Tibial artery (tissue), 4 donors: ENCODE measurements around the gene HSPB2.

Source experiments
- DNase-seq, 2 donors: peaks; one replicate each; pipeline ENCODE4 v3.0.0-alpha.2; 2019
- H3K27ac ChIP-seq, 2 donors: fragments of 200-600 bp; sonication (generic) in 1 of 2; 1 replicate in 1 of 2; 2 replicates in 1 of 2; pipeline ENCODE4 v1.5.1; 2018 to 2019; ENCODE audit warnings: mild to moderate bottlenecking in 1 of 2
- H3K27me3 ChIP-seq, 2 donors: fragments of 200-600 bp; sonication (generic) in 1 of 2; one replicate each; pipeline versions ENCODE4 v1.5.1 to v1.6.0; 2016 to 2019
- H3K36me3 ChIP-seq, 3 donors: fragments of 200-600 bp; sonication (generic) in 2 of 3; one replicate each; pipeline ENCODE4 v1.5.1; 2016 to 2019; ENCODE audit warnings: mild to moderate bottlenecking in 2 of 3
- H3K4me1 ChIP-seq, 4 donors: fragments of 200-600 bp; sonication (generic) in 2 of 4; 1 replicate in 3 of 4; 2 replicates in 1 of 4; pipeline ENCODE4 v1.5.1; 2016 to 2019
- H3K4me3 ChIP-seq, 2 donors: fragments of 200-600 bp; sonication (generic) in 1 of 2; 1 replicate in 1 of 2; 2 replicates in 1 of 2; pipeline ENCODE4 v1.5.1; 2018 to 2019; ENCODE audit warnings: mild to moderate bottlenecking in 2 of 2
- H3K9me3 ChIP-seq, 3 donors: fragments of 200-600 bp; sonication (generic) in 1 of 3; one replicate each; pipeline ENCODE4 v1.5.1; 2016 to 2019
- CTCF ChIP-seq, 2 experiments: fragments of 200-600 bp in 1 of 2; fragments of 450-650 bp in 1 of 2; IDR thresholded peaks; one replicate each; pipeline ENCODE4 v1.5.1; 2017 to 2019; ENCODE audit warnings: antibody characterized with exemption in 2 of 2, mild to moderate bottlenecking in 1 of 2, moderate library complexity in 1 of 2
- intact Hi-C: fragments of 100-400 bp; cut with DNase I; formaldehyde crosslinking; loops from one replicate; pipeline ENCODE4 v1.15.0; 2023; ENCODE audit warnings: low total_unique reads

HSPB2 gene

GRCh38 chr11:111916768-111917167 lies 4.2 kb downstream of the HSPB2 start:
- Histone ChIP-seq H3K4me3 (no peak overlapping the region), H3K9me3 (no peaks in the 10 kb centered on the region), H3K27ac (peak overlapping the region in 1 of 2 donors; percentile 98), H3K36me3 (peaks cover 0 to 5% (median 4%) of the 10 kb centered on the region in 3 donors), H3K27me3 (no peaks in the 10 kb centered on the region), H3K4me1 (peaks cover 0 to 53% (median 18%) of the 10 kb centered on the region in 4 donors)
- no peak for TF ChIP-seq CTCF (IDR thresholded peaks at IDR 0.05)
- intact Hi-C loops: no loop called here
- DNase-seq: no peak

GRCh38 chr11:111917312-111917711 lies 4.8 kb downstream of the HSPB2 start:
- Histone ChIP-seq H3K27ac (peak overlapping the region in 1 of 2 donors; percentile 98), H3K27me3 (no peaks in the 10 kb centered on the region), H3K9me3 (no peaks in the 10 kb centered on the region), H3K36me3 (peaks cover 0 to 5% (median 4%) of the 10 kb centered on the region in 3 donors), H3K4me3 (no peak overlapping the region), H3K4me1 (peaks cover 0 to 59% (median 21%) of the 10 kb centered on the region in 4 donors)
- no peak for TF ChIP-seq CTCF (IDR thresholded peaks at IDR 0.05)
- no peak for DNase-seq
- intact Hi-C loops: no loop called here

GRCh38 chr11:111917788-111918187 lies 5.3 kb downstream of the HSPB2 start:
- no peak for TF ChIP-seq CTCF (IDR thresholded peaks at IDR 0.05)
- Histone ChIP-seq H3K9me3 (no peaks in the 10 kb centered on the region), H3K4me1 (peaks cover 0 to 63% (median 23%) of the 10 kb centered on the region in 4 donors), H3K27ac (peak overlapping the region; percentile 37 to 98), H3K36me3 (peaks cover 0 to 5% (median 4%) of the 10 kb centered on the region in 3 donors), H3K4me3 (no peak overlapping the region), H3K27me3 (no peaks in the 10 kb centered on the region)
- DNase-seq: no peak
- intact Hi-C loops: no loop called here

- Histone ChIP-seq H3K36me3 (peaks cover 0 to 5% (median 4%) of the 10 kb centered on the region in 3 donors), H3K27me3 (no peaks in the 10 kb centered on the region), H3K27ac (peak within 1 kb of the TSS; percentile 37 to 98), H3K9me3 (no peaks in the 10 kb centered on the region), H3K4me3 (no peak within 1 kb of the TSS), H3K4me1 (peaks cover 0 to 69% (median 23%) of the 10 kb centered on the region in 4 donors)
- no peak for TF ChIP-seq CTCF (IDR thresholded peaks at IDR 0.05)
- intact Hi-C loops: no loop called here
- no peak for DNase-seq
Measured at GRCh38 chr11:111918390-111919256, 6.1 kb downstream of the HSPB2 start, which contains the start of gene C11orf52. TSS of gene C11orf52 (plus strand) at chr11:111918913. CDS start at chr11:111918973, 60 bp downstream.

- Histone ChIP-seq H3K36me3 (peaks cover 0 to 5% (median 4%) of the 10 kb centered on the region in 3 donors), H3K27me3 (no peaks in the 10 kb centered on the region), H3K9me3 (no peaks in the 10 kb centered on the region), H3K4me1 (peaks cover 0 to 72% (median 32%) of the 10 kb centered on the region in 4 donors), H3K4me3 (no peak overlapping the region), H3K27ac (peak overlapping the region; percentile 10 to 89)
- no peak for TF ChIP-seq CTCF (IDR thresholded peaks at IDR 0.05)
- intact Hi-C loops: no loop called here
- no peak for DNase-seq
Measured at GRCh38 chr11:111920908-111921307, 8.4 kb downstream of the HSPB2 start.
